Kidney glomerular epithelial cell (primary cell): ENCODE measurements around the gene FOSL1.
A peak's percentile ranks its signal among the peaks of the same experiment; 100 is the strongest.

Experiments used
- DNase-seq: peaks from one replicate; lab custom pipeline; 2025; lab: John Stamatoyannopoulos, UW

FOSL1 gene

DNA sequence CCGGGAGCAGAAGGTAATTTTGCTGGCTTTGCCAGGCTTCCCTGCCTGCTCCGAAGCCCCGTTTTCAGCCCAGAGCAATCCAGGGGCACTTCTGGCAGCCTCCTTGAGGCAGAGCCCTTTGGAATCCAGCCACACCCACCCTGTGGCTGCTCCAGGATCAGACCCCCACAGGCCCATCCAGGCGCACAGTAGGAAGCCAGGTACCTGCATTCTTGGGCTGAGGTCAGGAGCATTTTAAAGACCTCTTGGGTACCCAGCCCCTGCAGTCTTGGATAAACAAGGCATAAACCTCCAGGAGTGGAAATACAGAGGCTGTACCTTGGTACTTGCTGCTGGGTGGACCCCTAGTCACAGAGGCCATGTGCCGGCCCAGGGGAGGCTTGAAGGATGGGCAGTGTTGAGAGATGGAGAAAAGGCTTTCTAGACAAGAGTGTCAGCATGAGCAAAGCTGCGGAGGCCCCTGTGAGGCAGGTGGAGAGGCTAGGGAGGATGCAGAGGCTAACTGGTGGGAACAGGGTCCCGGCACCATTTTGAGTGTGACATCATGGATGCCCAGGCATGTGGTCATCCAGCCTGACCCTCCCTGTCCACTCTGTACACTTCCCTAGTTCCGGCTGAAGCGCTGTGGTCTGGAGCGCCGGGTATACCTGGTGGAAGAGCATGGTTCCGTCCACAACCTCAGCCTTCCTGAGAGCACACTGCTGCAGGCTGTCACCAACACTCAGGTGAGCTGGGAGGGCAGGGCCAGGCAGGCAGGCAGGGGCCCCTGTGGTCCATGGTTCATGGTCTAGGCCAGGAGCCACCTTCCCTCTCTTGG is 36.1 kb downstream of the FOSL1 start:
- DNase-seq, result no peak

GRCh38 chr11:65862941-65863888 is 37.0 kb downstream of the FOSL1 start:
- DNase-seq, result no peak

- no peak for DNase-seq
These were observed 37.9 kb downstream of the FOSL1 start for GRCh38 chr11:65862191-65862735.

DNA sequence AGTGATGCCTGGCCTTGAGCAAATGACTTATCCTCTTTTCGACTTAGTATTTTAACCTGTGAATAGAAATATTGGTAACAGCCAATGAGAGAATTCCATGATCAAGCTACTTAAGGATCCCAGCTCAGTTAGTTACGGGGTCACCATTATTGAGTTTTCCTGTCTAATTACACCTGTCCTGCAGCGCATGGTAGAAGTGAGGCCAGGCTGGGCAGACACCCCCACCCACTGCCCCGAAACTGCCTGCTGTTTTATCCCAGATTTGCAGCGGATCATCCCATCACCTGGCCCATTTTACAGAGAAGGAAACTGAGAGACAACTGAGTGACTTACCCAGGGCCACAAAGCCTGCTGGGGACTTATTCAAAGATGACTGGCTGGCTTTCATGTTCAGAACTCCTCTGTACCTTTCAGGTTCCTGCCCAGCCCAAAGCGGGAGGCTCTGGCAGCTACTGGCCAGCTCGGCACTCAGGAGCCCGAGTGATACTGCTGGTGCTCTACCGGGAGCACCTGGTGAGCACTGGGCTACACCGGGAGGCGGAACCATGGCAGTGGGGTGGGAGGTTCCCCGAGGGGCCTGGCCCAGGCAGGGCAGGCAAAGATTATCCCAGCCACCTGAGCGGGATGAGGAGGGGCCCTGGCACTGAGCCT is 38.5 kb downstream of the FOSL1 start:
- no peak for DNase-seq

GRCh38 chr11:65861165-65861505 is 39.1 kb downstream of the FOSL1 start:
- DNase-seq, result no peak

GRCh38 chr11:65860278-65861164 is 39.7 kb downstream of the FOSL1 start, which contains the start of gene MUS81:
Gene MUS81 (plus strand): TSS chr11:65860433. CDS start chr11:65860754, 321 bp downstream.
- DNase-seq, result peak; percentile 94

DNA sequence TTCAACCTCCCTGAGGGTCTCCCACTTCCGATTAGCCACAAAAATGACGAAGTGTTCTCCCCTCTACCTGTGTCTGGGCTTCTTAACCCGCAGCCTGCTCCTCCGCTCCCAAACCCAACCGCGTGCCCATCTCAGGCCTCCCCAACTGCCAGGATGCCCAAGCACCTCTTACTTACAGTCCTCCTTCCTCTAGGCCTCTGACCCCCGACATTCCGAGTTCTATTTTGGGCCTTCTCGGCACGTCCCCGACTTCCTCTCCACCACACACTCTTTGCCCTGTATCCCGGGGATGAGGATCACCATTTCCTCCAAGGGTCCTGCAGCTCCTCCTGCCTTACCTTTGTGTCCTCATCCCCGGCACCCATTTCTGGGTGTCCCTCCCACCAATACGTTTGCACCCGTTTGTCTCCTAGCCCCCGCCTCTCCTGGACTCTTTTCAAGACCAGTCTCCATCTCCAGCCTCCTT is 40.3 kb downstream of the FOSL1 start:
- DNase-seq, result no peak

DNA sequence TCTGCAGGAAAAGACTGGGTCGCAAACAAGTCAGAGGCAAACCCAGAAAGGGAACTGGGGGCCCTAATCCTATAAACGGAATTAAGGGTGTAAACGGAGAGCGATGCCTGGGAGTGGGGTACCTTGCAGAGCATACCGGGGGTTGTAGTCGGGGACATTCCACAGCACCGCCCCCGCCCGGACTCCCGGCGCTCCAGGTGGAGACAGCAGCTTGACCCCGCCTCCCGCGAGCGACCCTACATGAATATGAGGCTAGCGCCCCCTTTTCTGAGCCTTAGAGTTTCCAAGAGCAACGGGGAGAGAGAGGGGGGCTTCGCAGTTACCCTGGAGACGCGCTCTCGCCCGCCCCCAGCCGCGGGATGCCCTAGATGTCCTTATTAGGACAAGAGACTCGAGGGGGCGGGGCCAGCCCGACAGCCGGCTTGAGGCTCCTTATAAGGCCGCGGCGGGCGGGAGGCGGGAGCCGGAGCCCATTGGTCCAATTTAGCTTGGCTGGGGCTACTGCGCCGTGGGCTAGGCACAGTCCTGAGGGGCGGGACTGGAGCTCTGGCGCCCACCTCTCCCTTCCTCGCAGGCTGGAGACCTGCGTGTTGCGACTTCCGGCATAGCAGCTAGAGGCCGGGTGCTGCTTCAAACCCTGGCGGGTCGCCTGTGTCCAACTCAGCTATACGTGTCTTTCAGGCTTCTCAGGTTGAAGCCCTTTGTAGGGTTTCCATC is 40.9 kb downstream of the FOSL1 start:
- peak; percentile 96 for DNase-seq

DNA sequence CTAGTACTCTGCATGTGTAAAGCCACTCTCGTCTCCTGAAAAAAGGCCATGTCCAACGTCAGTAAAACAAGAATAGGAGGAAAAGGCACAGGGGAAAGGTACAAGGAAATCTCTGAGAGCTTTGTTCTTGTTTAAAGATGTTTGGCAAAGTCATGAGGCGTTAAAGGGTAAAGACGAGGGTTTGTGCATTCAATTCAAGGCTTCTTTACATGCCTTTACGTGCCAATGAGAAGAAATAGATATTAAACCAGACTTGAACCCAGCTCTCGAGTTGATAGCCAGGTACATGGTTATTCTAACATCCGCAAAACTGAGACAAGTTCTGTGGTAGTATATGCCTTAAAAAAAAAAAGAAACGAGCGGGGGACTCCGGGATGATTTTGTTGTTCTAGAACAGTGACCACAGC is 41.5 kb downstream of the FOSL1 start:
- no peak for DNase-seq

- peak; percentile 94 for DNase-seq
These were observed 42.1 kb downstream of the FOSL1 start, which contains the start of gene CFL1 for GRCh38 chr11:65857853-65858680. Gene CFL1 (minus strand): TSS chr11:65858180. CDS start chr11:65858099, 81 bp downstream.

DNA sequence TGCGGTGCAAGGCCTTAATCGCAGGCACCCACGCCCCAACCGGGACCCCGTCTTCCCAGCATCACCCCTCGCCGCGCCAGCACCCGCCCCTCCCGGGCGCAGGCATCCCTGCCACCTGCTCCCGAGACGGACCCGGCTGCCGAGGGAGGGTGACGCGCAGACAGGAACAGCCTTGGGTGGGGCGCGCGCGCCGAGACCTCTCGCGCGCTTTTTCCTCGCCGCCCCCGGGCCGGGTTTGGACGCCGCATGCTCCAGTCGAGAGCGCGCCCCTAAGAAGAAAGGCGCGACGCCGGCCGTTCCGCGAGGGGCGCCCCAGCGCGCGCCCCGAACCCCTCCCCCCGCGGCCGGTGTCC is 42.7 kb downstream of the FOSL1 start:
- DNase-seq, result no peak

DNA sequence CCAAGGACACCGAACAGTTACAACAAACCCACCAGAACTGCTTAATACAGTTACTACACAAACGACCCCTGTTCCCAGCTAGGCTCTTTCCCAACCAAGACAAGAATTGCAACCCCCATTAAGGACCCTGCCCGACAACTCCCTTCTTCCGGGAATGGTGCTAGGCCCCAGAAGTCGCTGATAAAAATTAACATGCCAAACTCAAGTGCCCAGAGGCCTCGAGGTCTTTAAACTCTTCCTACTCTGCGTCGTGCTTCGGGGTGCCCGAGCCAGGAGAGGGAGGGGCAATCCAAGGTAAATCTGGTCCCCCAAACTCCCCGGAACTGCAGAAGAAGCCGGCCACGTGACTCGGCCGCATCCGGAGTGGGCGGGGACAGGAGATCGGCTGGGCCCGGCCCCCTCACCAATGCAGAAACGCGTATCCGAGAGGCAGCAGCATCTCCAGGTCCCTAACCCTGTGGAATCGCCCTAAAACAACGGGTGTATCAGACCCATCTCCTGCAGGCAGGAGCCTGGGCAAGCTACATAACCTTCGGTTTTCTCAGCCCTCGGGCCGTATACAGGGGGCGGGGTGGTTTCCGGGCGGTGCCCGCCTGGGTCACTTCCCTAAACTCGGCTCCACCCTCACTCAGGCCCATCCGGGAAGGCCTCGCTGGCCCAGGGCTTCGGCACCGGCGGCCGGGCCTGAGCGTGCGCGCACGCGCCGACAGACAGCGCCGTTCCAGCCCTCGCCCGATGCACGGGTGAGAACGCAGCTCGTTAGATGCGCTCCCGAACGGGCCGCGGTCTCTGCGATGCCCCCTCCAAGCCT is 43.3 kb downstream of the FOSL1 start:
- peak; percentile 66 for DNase-seq

GRCh38 chr11:65855927-65856363 is 44.2 kb downstream of the FOSL1 start:
- DNase-seq, result no peak

- no peak for DNase-seq
These were observed 45.0 kb downstream of the FOSL1 start for GRCh38 chr11:65854852-65855837.

GRCh38 chr11:65854161-65854592 is 46.0 kb downstream of the FOSL1 start:
- no peak for DNase-seq

GRCh38 chr11:65853246-65853979 is 46.8 kb downstream of the FOSL1 start:
- DNase-seq, result no peak
